Hematopoietic multipotent progenitor cell (in vitro differentiated cells): Measurements from ENCODE around the gene KLF7. TPM values are rescaled to one million over a fixed set of nuclear protein-coding genes. Genes with fewer than 3 reads are reported as not detected.
"Not testable (repeated sequence)": the region's sequence is repeated elsewhere in the genome, so short reads cannot be mapped to it uniquely, and the experiment has no call there.

Experiments
- DNase-seq, 3 donors: peaks; one replicate each; pipeline ENCODE4 v3.0.0-alpha.2; 2011 to 2015; ENCODE audit warnings: low read depth in 2 of 3, low spot score in 2 of 3
- small RNA-seq: library from RNA; depleted of rRNA; stranded (forward); fragments of <200 nt; gene quantifications from one replicate; pipeline ENCODE3, GENCODE V24; 2012
- total RNA-seq: library from RNA; depleted of rRNA; stranded (reverse); fragments of >200 nt; gene quantifications from one replicate; pipeline ENCODE4 v1.2.3, GENCODE V29; 2012

Gene KLF7
- total RNA-seq, 1 donor, result 22.6 TPM

- DNase-seq, result no peak
Observed at GRCh38 chr2:207037896-207038295, 127.9 kb downstream of the KLF7 start.

GRCh38 chr2:207037023-207037422 is 128.7 kb downstream of the KLF7 start:
- DNase-seq, result not testable (repeated sequence)

- no peak for DNase-seq
Observed at GRCh38 chr2:207035875-207036274, 129.9 kb downstream of the KLF7 start.

GRCh38 chr2:207032490-207032889 is 133.3 kb downstream of the KLF7 start:
- no peak for DNase-seq

Small RNA genes within 50 kb of the gene (small RNA-seq; reads per million reads assigned to genes)
- gene MIR2355 (0.47 reads per million), gene MIR7845 (not detected)

Other genes starting within 250 kb of the KLF7 start
- not detected for gene CPO, start 226.4 kb downstream of the KLF7 start, total RNA-seq